IPS DF 4.7 (cell line): ENCODE data around the gene CFAP61.
"Not testable (repeated sequence)": the region's sequence is repeated elsewhere in the genome, so short reads cannot be mapped to it uniquely, and the experiment has no call there.

ENCODE experiments used
- DNase-seq: peaks from one replicate; pipeline ENCODE4 v3.0.0-alpha.2; 2013; ENCODE audit warnings: low spot score; ENCODE audit errors: extremely low read depth

The CFAP61 gene

GRCh38 chr20:20317195-20317594, 264.9 kb downstream of the CFAP61 start:
- DNase-seq: no peak

- no peak for DNase-seq
These were observed 265.5 kb downstream of the CFAP61 start for GRCh38 chr20:20317621-20318364.

GRCh38 chr20:20318365-20319161, 266.2 kb downstream of the CFAP61 start:
- DNase-seq: no peak

- no peak for DNase-seq
These were observed 268.8 kb downstream of the CFAP61 start for GRCh38 chr20:20321134-20321533.

GRCh38 chr20:20321917-20322316, 269.6 kb downstream of the CFAP61 start:
- no peak for DNase-seq

- DNase-seq: no peak
These were observed 270.6 kb downstream of the CFAP61 start for GRCh38 chr20:20322912-20323311.

- no peak for DNase-seq
These were observed 275.4 kb downstream of the CFAP61 start for GRCh38 chr20:20327746-20328145.

GRCh38 chr20:20329564-20329963, 277.2 kb downstream of the CFAP61 start:
- no peak for DNase-seq

GRCh38 chr20:20331156-20331555, 278.8 kb downstream of the CFAP61 start:
- no peak for DNase-seq

- DNase-seq: no peak
These were observed 279.5 kb downstream of the CFAP61 start for GRCh38 chr20:20331817-20332216.

GRCh38 chr20:20333866-20334265, 281.5 kb downstream of the CFAP61 start:
- no peak for DNase-seq

- DNase-seq: no peak
These were observed 282.2 kb downstream of the CFAP61 start for GRCh38 chr20:20334489-20334888.

GRCh38 chr20:20338133-20338730, 285.9 kb downstream of the CFAP61 start:
- no peak for DNase-seq

GRCh38 chr20:20340443-20340842, 288.1 kb downstream of the CFAP61 start:
- DNase-seq: no peak

- no peak for DNase-seq
These were observed 289.0 kb downstream of the CFAP61 start for GRCh38 chr20:20341371-20341770.

- no peak for DNase-seq
These were observed 289.7 kb downstream of the CFAP61 start for GRCh38 chr20:20342066-20342465.

GRCh38 chr20:20343932-20344331, 291.6 kb downstream of the CFAP61 start:
- DNase-seq: no peak

- no peak for DNase-seq
These were observed 292.1 kb downstream of the CFAP61 start for GRCh38 chr20:20344476-20344875.

GRCh38 chr20:20353576-20353975, 301.2 kb downstream of the CFAP61 start:
- no peak for DNase-seq

GRCh38 chr20:20355503-20355902, 303.2 kb downstream of the CFAP61 start:
- DNase-seq: not testable (repeated sequence)

GRCh38 chr20:20358801-20359200, 306.5 kb downstream of the CFAP61 start:
- no peak for DNase-seq

- DNase-seq: no peak
These were observed 307.3 kb downstream of the CFAP61 start for GRCh38 chr20:20359628-20360027.
